HG03571 (cell line): ENCODE measurements around the gene CADM3.

ENCODE experiments used
- ATAC-seq: cut with Tn5 transposase; IDR thresholded peaks from one replicate; pipeline ENCODE4 v1.9.1; 2021; ENCODE audit not compliant: unreplicated experiment

CADM3 gene

DNA sequence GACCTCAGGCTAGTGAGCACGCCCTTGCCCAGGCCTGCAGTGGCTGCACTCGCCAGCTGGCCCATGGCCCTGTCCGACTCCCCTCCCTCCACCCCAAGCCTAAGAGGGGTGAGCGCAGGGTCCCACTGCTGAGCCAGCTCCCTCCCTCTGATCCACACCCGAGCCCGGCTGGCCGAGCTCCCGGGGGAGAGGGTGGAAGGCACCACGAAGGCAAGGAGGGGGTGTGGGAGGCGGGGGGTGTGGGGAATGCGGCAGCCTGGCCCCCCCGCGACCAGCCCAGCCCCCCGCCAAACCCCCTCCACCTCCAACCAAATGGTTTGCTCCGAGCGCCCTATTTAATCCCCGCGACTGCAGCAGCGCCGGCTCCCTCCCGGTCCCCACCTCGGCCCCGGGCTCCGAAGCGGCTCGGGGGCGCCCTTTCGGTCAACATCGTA lies at the start of gene CADM3:
Gene CADM3 (plus strand): TSS at position 362 of the 434 bp plus-strand sequence. CDS start 151 bp downstream, outside the sequence.
- no peak for ATAC-seq

- no peak for ATAC-seq
Observed at GRCh38 chr1:159122005-159122621, 49.3 kb upstream of the CADM3 start.

DNA sequence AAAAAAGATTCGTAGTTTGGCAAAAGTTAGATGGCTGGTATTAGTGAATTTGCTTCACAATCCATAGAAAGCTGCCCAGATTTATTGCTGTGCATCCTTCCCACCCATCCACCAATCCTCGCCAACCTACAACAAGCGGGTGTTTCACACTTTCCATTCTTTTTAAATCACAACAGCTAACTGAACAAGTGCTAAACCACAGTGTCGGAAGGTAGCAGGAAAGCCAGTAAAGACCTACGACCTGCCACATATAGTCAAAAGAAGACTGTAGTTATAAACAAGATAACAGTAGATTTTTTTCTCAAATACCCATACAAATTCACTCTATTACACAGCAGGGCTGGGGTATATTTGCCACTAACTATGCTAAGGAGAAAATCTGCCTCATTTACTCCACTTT lies 47.8 kb upstream of the CADM3 start:
- no peak for ATAC-seq

GRCh38 chr1:159132271-159132881 lies 39.0 kb upstream of the CADM3 start:
- ATAC-seq = no peak

DNA sequence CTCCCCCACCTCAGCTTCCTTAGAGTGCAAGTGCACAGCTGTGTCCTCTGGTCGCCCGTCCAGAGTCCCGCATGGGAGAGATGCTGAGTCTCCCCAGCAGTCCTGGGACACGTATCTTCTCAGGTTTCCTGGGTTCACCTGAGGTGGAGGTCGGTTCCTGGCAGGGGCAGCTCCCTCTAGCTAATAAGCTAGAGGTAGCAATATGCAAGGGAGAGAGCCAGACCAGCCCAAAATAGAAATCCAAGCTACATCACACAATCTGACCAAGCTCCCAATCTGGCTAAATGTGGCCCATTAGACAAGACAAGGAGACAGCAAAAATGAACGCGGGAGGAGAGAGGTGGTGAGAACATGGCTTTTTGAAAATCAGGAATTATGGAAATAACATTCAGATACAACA lies 30.9 kb upstream of the CADM3 start:
- no peak for ATAC-seq

DNA sequence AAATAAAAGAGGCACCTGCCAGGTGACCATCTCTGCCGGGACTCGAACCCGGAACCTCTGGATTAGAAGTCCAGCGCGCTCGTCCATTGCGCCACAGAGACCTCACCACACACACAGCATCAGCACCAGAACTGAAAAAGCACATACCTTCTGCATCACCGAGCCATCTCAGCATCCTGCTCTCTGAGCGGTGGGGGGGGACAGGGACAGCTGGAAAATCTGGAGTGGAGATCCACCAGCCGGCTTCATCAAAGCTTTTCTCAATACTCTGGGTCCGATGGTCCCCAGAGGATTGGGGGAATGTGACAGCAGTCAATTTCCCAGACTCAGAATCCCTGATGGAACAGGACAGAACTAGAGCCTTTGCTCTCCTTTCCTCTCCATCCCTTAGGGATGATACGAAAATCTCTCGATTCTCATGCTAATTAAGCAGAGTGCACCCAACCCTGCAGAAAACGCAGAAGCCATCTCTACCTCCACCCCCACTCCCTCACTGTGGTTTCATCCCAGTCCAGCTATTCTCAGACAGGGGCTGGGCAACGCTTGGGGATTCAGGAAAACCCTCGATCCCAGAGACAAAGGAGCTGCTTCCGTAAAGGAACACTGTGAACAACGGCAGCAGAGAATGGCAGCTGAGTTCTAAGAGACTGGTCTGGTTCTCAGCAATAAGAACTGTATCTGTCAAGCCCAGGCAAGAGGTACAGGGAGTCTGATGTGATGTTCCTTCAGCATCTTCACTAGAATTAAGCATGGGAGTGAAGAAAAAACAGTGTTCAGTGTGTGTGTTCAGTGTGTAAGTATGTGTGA lies 29.6 kb upstream of the CADM3 start:
- ATAC-seq = no peak

- no peak for ATAC-seq
Observed at GRCh38 chr1:159142391-159142663, 29.1 kb upstream of the CADM3 start.

- ATAC-seq = no peak
Observed at GRCh38 chr1:159142726-159143510, 28.5 kb upstream of the CADM3 start.

DNA sequence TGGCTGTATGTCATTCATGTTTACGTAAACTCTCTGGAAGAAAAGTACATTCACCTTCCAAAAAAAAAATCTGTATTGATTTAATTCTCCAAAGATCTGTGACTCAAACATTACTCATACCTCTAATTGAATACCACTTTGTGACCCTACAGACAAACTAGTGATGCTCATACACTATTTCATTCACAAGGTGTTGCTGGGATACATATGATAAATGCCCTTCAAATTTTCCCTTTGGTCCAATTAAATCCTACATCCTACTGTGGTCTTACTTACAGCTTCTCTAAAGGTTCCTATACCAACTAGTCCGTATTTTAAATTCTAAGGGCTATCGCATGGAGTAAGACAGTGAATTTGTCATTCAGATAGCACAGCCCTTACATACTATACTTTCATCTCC lies 26.8 kb upstream of the CADM3 start:
- ATAC-seq = no peak

DNA sequence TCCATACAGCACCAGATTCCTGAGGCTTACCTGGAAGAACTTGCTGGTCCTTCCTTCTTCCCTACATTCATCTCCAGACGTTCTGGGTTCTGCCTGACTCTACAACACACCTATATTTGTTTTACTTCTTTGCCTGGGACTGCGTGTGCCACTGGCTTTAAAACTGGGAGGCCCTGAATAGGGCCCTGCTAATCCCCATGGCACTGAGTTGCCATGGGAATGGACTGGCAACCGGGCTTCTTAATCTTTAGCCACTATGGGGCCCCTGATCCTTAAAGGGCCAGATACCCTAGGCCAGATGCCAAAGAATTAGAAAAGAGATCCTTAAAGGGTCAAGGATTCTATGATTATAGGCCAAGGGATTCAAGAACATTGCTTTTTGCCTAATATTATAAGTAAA lies 24.4 kb upstream of the CADM3 start:
- ATAC-seq = no peak

DNA sequence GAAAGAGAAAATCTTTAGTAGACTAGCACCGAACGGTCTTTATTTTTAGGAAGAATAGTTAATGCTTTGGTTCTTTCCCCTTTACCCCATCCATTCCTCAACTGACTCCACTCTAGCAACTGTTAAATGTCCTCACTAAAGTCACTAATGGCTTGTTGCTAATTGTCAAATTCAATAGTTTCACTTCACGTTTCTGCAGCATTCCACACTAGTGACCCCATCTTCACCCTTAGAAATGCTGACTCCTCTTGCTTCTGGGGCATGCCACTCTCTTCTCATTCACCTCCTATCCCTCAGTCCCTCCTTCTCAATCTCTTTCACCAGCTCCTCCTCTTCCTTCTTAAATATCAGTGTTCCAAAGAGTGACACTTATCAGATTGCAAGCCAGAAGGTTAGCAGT lies 19.4 kb upstream of the CADM3 start:
- no peak for ATAC-seq

DNA sequence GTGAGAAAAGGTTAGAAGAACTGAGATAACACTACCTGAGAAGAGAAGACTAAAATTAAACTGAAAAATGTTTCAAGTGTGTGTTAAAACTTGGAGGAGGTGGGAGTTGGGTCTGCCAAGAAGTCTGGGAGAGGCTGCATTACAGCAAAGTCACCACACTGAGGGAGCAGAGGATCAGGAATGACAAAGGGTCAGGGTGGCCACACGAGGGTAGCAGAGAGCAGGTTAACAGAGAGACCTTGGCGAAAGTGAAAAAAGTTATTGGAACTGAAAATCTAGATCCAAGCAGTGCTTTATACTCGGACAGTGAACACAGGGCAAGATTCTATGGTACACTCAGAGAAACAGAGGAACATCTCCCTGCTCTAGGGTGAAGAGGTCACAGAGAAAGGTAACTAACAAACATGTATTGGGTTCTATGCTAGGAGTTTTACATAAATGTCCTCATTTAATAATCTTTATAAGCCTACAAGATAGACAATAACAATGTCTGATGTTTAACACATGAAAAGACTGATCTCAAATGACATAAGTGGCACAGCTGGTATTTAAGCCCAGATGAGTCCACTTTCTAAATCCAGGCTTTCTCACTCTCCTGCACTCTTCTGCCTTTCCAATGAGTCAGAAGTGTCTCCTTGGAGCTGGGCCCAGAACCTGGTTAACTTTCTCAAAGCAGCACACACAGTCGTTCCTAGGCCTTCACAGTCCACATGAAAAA lies 10.3 kb upstream of the CADM3 start:
- peak; percentile 95 for ATAC-seq

- ATAC-seq = no peak
Observed at GRCh38 chr1:159161719-159162026, 9.7 kb upstream of the CADM3 start.

GRCh38 chr1:159162516-159163265 lies 8.7 kb upstream of the CADM3 start:
- ATAC-seq = no peak

GRCh38 chr1:159163614-159164228 lies 7.7 kb upstream of the CADM3 start:
- no peak for ATAC-seq

GRCh38 chr1:159168043-159168442 lies 3.4 kb upstream of the CADM3 start:
- ATAC-seq = no peak

DNA sequence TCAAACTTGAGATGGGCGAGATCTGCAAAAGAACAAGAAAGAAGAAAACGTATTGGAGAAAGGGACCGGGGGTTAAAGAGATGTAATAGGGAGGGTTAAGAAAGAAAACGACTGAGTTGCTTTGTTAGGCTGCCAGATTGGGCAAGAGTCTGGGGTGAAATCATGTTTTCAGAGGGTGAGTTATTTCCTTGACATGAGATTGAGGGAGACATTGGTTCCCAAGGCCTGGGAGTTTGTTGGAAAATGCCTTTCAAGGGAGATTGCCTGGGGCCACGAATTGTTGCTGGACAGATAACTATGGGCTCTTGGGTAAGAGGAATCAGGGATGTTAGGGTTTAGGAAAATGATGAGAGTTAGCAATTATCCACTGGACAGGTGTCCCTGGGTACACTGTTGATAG lies 776 bp upstream of the CADM3 start:
- ATAC-seq = no peak

DNA sequence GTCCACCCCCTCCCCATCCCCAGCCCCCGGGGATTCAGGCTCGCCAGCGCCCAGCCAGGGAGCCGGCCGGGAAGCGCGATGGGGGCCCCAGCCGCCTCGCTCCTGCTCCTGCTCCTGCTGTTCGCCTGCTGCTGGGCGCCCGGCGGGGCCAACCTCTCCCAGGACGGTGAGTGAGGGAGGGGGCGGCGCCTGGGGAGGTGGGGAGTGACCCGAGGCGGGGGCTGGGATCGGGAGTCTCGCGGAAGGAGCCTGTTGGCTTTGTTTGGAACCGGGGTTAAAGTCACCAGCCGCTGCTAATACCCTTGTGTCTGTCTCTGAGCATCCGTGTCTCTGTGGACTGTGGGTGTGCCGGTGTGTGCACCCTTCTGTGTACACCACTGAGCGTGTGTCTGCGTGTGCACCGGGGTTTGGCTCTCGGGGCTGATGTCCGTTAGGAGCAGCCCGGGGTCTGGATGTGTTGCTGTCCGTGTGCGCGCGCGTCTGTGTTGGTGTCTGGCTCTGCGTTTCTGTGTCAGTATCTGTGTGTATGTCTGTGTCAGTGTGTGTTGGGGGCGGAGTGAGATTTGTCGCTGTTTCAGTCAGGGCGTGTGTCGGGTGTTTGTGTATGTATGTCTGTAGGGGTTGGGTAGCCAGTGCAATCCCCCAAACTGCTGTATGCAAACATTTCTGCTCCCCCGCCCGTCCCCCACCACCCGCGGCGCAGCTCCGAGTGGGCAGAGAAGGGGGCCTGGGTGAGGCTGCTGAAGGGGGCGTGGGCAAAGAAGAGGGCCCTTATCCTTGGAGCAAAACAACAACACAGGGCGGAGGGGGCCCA lies 480 bp downstream of the CADM3 start:
- no peak for ATAC-seq

- ATAC-seq = no peak
Observed at GRCh38 chr1:159172614-159173291, 1.3 kb downstream of the CADM3 start.
